Measurements from ENCODE around the gene DTX3.
"Not testable (repeated sequence)": the region's sequence is repeated elsewhere in the genome, so short reads cannot be mapped to it uniquely, and the experiment has no call there.

The DTX3 gene

GRCh38 chr12:57604454-57604991 is at the start of gene DTX3:
DTX3 (plus strand) TSS chr12:57604824; CDS start chr12:57606518, 1,694 bp downstream.
- peak; percentile 79 for DNase-seq (ENCODE audit: low spot score)

GRCh38 chr12:57554897-57555296 is 49.7 kb upstream of the DTX3 start:
- DNase-seq (ENCODE audit: low spot score) = no peak

DNA sequence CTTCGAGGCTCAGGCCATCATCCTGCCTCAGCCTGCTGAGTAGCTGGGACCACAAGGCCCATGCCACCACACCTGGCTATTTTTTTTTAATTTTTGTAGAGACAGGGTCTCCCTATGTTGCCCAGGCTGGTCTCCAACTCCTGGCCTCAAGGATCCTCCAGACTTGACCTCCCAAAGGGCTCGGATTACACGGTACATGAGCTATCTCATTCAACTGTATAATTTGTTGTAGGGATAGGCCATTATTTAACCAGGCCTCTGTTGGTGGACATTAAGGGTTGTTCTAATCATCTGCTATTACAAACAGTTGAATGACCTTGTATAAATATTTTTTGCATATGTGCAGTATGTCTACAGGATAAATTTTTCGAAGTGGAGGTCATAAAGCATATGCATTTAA is 45.8 kb upstream of the DTX3 start:
- no peak for DNase-seq (ENCODE audit: low spot score)

GRCh38 chr12:57560516-57560915 is 44.1 kb upstream of the DTX3 start:
- no peak for DNase-seq (ENCODE audit: low spot score)

DNA sequence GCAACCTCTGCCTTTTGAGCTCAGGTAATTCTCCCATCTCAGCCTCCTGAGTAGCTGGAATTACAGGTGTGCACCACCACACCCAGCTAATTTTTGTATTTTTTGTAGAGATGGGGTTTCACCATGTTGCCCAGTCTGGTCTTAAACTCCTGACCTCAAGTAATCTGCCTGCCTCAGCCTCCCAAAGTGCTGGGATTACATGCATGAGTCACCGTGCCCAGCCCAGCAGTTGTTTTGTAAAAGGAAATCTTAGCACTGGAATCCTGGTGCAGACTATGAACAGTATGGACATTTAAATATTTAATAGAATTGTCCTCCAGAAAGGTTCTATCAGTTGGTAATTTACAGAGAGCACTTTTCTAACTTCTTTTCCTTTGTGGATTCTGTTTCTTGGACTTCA is 43.5 kb upstream of the DTX3 start:
- not testable (repeated sequence) for DNase-seq (ENCODE audit: low spot score)

DNA sequence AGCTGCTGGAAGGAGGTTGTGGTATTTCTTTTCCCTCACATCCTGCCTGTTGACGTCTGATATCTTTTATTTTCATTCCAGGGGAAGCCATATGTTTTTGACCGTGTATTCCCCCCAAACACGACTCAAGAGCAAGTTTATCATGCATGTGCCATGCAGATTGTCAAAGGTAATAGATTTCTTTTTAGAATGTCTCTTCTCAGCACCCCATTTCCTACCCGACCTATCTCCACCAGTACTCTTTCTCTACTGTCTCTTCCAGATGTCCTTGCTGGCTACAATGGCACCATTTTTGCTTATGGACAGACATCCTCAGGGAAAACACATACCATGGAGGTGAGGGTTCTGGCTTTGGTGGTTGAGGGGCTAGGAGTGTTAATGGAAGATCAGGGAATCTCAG is 41.3 kb upstream of the DTX3 start:
- no peak for DNase-seq (ENCODE audit: low spot score)

GRCh38 chr12:57564178-57564740 is 40.4 kb upstream of the DTX3 start:
- no peak for DNase-seq (ENCODE audit: low spot score)

DNA sequence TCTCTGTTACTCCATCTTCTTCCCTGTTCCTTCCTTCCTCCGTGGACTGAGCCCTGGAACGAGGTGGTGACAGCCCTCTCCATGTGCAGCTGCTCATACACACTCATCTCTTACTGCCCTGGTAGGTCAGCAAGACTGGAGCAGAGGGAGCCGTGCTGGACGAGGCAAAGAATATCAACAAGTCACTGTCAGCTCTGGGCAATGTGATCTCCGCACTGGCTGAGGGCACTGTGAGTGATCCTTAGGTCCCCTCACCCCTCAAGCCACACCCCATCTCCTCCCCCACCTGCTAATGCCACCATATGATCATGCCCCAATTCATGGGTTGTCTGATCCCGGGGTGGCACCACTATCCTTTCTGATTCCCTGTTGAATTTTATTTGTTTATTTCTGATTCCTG is 35.8 kb upstream of the DTX3 start:
- no peak for DNase-seq (ENCODE audit: low spot score)

DNA sequence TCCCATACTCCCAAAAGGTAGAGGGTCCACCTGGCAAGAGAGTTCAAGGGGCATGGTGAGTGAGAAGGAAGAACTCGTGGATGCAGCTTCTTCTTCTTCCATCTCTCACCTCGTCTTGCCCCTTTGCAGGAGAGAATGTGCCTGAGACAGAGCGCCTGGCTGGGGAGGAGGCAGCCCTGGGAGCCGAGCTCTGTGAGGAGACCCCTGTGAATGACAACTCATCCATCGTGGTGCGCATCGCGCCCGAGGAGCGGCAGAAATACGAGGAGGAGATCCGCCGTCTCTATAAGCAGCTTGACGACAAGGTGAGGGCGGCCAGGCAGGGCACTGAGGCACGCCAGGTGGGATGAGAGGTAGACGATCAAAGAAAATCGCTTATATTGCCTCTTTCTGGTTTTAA is 34.8 kb upstream of the DTX3 start:
- no peak for DNase-seq (ENCODE audit: low spot score)

DNA sequence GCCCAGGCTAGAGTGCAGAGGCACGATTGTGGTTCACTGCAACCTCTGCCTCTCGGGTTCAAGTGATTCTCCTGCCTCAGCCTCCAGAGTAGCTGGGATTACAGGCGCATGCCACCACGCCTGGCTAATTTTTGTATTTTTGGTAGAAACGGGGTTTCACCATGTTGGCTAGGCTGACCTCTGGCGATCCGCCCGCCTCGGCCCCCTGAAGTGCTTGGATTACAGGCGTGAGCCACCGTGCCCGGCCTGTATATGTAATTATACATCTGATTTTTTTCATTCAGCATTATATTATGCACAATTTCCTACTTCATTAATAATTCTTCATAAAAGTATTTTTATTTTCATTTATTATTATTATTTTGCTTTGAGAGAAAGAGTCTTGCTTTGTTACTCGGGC is 34.2 kb upstream of the DTX3 start:
- not testable (repeated sequence) for DNase-seq (ENCODE audit: low spot score)

DNA sequence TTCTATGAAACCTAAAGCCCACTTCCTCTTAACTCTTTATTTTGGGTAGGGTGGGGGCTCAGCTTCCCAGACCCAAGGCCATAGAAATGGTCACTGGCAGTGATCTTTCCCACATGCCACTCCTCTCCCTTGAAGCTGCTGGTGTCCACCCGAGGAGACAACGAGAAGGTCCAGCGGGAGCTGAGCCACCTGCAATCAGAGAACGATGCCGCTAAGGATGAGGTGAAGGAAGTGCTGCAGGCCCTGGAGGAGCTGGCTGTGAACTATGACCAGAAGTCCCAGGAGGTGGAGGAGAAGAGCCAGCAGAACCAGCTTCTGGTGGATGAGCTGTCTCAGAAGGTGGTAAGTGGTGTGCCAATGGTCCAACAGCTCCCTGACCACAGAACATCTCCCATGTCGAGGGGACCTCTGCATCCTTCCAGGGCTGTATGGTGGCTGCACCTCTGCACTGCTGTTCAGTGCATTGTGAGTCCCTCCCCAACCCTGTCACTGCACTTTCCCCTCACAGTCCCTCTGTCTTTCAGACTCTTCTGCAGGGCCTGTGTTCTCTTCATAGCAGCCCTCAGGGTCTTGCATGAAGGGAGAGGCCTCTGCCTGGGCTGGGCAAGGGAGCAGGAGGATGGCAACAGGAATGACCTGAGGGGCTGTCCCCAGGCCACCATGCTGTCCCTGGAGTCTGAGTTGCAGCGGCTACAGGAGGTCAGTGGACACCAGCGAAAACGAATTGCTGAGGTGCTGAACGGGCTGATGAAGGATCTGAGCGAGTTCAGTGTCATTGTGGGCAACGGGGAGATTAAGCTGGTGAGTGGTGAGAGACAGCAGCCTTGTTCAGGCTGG is 32.5 kb upstream of the DTX3 start:
- no peak for DNase-seq (ENCODE audit: low spot score)

- DNase-seq (ENCODE audit: low spot score) = no peak
Measured at GRCh38 chr12:57574795-57575194, 29.8 kb upstream of the DTX3 start.

DNA sequence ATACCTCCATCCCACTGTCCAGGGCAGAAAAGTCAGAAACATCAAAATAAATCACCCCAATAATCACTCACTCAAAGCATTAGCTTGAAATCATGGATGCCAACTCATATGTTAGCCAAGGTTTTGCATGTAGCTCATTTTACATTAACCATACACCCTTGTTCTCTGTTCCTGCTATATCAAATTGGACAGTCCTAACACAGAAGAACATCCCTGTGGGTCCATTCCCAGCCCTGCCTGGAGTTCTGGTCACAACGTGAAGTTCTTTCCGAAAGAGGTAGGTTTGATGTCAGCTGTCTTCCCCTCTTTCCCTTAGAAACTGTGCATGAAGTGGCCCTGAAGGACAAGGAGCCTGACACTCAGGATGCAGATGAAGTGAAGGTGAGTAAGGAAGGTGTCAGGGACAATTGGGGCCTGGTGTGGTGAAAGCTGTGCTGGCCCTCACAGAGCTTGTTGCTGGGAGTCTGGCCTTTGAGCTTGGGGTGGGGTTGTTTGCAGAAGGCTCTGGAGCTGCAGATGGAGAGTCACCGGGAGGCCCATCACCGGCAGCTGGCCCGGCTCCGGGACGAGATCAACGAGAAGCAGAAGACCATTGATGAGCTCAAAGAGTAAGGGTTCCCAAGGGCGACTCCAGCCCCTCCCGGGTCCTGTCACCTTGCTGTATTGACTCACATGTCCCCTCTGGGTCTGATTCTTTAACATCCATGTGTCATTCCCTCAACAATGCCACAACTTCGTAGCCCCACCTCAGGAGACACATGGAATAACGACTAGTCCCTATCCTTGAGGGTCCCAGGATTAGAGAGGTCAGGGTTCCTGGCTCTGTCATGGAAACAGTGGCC is 28.6 kb upstream of the DTX3 start:
- no peak for DNase-seq (ENCODE audit: low spot score)

- no peak for DNase-seq (ENCODE audit: low spot score)
Measured at GRCh38 chr12:57576613-57577160, 27.9 kb upstream of the DTX3 start.

- DNase-seq (ENCODE audit: low spot score) = no peak
Measured at GRCh38 chr12:57577981-57578758, 26.5 kb upstream of the DTX3 start.

- DNase-seq (ENCODE audit: low spot score) = no peak
Measured at GRCh38 chr12:57579011-57579410, 25.6 kb upstream of the DTX3 start.

GRCh38 chr12:57579677-57580465 is 24.8 kb upstream of the DTX3 start:
- DNase-seq (ENCODE audit: low spot score) = no peak

- DNase-seq (ENCODE audit: low spot score) = no peak
Measured at GRCh38 chr12:57580466-57580795, 24.2 kb upstream of the DTX3 start.

DNA sequence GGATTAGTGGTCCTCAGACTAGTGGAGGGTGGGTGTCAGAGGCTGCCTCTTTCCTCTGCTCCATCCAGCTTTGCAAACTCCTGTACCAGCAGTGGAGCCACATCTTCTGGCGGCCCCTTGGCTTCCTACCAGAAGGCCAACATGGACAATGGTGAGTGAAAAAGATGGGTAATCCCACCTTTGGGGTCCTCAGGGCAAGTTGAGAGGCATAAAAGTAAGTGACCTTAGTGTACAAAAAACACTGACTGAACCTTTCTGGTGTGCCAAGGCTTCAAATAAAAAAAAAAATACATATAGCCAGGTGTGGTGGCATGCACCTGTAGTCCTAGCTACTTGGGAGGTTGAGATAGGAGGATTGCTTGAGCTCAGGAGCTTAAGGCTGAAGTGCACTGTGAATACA is 22.8 kb upstream of the DTX3 start:
- DNase-seq (ENCODE audit: low spot score) = no peak

GRCh38 chr12:57582440-57582839 is 22.2 kb upstream of the DTX3 start:
- no peak for DNase-seq (ENCODE audit: low spot score)
